GM18868 (cell line): ENCODE measurements around the gene ETNK2.
"Not testable (repeated sequence)": the region's sequence is repeated elsewhere in the genome, so short reads cannot be mapped to it uniquely, and the experiment has no call there.

Source experiments
- ATAC-seq: cut with Tn5 transposase; IDR thresholded peaks from one replicate; pipeline ENCODE4 v1.9.1; 2021; ENCODE audit warnings: mild to moderate bottlenecking, moderate library complexity; ENCODE audit not compliant: unreplicated experiment

Gene ETNK2

GRCh38 chr1:204102739-204103430, 49.0 kb downstream of the ETNK2 start:
- no peak for ATAC-seq

DNA sequence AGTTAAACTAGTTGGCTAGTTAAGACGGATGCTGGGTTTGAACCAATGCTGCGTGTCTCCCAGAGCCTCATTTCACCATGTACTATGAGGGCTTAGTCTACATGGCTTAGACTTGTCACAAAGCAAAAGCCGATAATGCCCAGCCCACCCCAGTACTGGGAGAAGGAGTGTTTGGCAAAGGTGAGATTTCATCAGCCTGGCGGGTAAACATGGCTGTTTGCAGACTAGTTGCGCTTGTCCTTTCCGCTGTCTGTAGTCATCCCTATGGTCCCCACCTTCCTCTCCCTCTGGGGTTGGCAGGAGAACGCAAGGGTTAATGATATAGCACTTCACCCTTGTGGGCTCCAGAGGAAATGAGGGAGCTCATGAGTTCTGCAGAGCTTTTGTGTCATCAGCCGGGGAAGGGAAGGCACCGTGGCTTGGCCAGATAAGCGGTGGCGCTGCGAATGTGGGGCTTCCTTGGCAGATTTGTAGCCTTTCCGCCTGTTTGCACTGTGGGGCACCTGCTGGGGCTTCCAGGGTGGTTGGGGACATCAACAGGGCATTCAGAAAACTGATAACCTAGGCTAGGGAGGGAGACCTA, 49.7 kb downstream of the ETNK2 start:
- ATAC-seq: no peak

- not testable (repeated sequence) for ATAC-seq
Measured at GRCh38 chr1:204099754-204100153, 52.1 kb downstream of the ETNK2 start.

DNA sequence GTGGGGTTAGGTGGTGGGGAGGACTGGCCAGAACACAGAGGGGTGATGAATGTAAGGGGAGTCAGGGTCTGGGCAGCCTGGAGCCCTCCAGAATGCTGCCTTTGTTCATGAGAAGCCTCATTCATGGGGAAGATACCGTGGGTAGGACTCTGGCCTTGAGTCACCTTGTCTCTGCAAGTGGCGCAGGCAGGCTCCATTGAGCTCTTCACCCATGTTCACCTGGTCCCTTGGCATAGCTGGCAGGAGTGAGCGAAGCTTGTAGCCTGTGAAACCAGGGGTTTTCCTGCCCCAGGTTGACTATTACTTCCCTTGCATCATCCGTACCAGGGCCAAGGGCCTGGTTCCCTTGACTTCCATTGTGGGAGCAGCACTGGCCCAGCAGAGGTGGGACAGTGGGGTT, 53.2 kb downstream of the ETNK2 start:
- no peak for ATAC-seq

DNA sequence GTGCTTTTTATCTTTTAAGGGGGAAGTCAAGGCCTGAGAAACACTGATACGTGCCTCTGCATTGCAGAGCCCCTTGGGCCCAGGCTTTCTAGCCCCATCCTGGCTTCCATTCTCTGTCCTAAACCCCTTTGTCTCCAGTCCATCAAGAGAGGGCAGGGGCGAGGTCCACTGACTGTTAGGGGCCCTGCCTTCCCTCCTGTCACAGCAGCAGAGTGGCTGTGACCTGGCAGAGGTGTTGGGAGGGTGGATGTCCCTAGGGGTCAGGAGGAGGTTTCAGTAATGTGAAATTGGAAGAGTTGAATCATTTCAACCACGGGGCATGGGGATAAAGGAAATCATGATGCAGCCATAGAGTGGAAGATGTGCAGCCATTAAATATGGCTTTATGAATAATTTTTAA, 54.9 kb downstream of the ETNK2 start:
- no peak for ATAC-seq

GRCh38 chr1:204094856-204095634, 56.8 kb downstream of the ETNK2 start:
- ATAC-seq: no peak

DNA sequence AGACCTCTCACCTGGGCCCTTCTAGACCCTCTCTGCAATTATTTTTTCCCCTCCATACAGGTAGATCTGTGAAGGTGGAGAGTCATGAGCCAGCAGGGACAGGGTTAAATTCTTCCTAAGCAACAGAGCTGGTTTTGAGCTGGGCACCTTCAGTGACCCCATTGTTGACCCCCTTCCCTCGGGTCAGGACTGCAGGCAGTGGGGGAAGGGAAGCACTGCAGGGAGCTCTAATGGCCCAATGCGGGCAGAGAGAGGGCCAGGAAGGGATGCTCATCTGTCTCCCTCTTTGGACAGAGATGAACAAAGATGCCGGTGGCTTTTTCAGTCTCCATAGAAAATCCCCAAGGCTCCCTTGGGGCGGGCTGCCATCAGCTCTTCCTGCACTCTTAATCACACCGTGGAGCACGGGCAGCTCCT, 57.5 kb downstream of the ETNK2 start:
- ATAC-seq: no peak

DNA sequence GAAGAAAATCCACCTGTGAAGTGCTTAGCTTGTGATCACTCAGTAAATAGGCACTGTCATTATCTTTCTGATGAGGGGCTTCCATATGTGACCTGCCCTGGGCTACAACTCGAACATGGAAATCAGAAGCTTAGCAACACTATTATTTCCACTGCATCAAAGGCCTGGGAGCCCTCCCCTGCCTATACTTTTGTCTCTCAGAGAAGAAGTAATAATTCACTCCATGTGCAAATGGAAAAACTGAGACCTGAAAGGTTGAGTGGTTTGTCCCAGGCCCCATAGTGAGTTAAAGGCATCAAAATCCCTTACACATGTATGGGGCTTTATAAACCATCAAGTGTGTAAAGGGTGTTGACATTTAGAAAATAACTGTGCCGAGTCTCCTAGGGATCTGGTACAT, 58.1 kb downstream of the ETNK2 start:
- no peak for ATAC-seq

DNA sequence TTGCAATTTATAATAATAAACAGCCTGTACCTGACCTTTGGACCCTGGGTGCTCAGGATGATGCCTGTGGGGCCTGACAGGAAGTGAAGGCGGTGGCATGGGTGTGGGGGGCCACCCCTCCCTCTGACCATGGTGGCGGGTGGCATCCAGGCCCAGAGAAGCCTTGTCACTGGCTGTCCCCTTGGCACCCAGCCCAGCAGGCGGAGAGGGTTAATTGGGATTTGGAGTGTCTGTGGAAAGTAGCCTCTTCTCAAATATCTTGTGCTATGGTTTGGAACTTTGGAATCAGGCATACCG, 58.5 kb downstream of the ETNK2 start:
- ATAC-seq: no peak

DNA sequence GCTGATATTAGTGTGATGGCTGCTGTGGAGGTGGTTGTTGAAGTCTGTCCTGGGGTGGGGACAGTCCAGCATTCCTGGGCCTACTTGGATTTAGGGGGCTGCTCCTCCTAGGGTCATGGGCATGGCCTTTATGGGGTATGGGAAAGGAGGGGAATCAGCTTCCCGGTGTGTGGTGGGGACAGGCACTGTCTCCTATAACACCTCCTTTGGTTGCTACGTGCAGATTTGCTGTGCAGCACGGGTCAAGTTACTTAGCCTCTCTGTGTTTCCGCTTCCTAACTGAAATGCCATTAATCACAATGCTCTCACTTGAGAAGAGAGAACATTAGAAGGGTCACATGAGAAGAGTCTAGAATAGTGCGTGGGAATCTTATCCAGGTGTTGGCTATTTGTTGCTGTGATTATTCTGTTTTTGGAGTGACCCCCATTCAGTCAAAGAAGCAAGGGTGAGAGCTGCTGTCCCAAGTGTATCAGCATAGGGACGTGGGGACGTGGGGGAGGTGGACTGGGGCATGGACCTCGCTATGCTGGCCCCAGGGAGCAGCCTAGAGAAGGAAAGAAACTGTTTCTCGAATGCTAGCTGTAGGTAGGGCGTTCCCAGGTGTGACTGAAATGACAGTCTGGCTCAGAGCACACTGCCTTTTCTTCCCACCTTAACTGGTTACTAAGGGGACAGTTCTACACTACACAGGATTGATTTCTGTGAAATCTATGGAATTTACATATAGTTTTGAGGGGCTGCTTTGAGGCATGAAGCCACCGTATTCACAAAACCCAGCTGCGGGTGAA, 59.0 kb downstream of the ETNK2 start:
- ATAC-seq: no peak

GRCh38 chr1:204091787-204092312, 60.0 kb downstream of the ETNK2 start:
- no peak for ATAC-seq

- no peak for ATAC-seq
Measured at GRCh38 chr1:204091066-204091465, 60.8 kb downstream of the ETNK2 start.

GRCh38 chr1:204090132-204090531, 61.7 kb downstream of the ETNK2 start:
- ATAC-seq: not testable (repeated sequence)

DNA sequence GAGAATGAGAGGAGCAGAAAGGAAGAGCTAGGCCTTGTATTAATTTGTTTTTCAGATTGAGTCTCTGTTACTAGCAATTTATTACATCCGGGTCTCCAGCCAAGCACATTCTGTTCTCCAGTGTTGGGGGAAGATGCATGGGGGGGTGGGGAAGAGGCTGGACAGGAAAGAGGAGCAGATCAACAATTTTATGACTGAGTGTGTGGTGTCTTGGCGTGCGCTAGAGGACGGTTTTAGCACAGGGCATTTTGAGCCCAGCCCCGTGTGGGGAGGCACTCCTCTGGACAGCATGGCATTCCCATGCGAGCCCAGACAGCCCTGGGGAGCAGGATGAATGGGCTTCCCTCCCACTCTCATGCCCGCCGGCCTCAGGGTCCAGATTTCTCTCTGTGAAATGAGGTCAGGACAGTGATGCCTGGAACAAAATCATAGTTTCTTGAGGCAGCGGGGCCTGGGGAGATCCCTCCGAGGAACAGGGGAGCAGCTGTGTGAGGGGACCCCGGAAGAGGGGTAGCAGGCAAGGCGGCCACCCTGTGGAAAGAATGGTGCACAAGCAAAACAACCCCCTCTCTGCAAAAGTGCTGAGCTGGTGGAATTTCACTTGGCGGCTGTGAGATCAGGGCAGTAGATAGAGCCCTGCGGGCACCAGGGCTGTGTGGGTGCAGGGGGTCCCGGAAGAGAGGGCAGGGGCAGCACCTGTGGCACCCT, 62.6 kb downstream of the ETNK2 start:
- no peak for ATAC-seq

DNA sequence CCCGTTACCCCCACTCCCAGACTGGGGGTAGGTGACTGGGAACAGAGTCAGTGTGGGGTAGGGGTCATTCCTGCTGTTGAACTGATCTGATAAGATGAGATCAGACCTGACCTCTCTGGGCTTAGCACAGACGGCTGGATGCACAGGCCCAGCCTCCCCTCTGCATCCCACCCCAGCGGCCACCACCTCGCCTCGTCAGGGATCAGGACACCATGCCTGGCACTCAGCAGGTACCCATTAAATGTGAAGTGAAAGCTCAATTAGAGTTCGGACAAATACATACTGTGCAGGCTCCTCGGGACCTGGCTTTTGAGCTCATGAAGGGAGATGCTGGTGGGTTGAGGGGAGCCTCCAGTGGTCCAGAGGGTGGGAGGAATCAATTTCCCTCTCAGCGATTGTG, 63.2 kb downstream of the ETNK2 start:
- ATAC-seq: no peak

DNA sequence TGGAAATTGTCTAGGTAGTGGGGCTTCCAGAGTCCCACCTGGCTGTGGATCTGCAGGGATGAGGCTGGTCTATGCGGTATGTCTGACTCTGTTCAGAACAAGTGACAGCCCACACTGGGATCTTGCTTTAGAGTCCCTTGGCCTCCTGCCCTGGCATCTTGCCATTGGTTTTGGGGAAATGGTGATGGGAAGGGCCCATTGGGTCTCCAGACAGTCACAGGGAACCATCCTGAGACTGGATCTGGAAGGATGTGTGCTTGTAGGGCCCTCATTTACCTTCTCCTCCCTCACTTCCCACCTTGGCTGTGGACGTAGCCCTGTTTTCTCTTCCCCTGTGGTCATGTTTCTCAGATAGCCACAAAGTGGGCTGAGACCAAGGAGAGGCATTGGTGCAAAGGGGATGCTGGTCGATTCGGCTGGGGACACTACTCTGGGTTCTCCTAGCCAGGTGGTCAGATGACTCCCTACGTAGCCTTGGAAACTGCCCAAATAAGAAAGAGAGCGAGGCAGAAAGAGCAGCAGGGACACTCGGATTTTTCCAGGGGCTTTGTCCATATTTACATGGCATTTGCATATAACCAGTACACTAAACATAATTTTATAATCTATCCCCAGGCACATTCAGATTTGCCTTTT, 63.8 kb downstream of the ETNK2 start:
- ATAC-seq: no peak

DNA sequence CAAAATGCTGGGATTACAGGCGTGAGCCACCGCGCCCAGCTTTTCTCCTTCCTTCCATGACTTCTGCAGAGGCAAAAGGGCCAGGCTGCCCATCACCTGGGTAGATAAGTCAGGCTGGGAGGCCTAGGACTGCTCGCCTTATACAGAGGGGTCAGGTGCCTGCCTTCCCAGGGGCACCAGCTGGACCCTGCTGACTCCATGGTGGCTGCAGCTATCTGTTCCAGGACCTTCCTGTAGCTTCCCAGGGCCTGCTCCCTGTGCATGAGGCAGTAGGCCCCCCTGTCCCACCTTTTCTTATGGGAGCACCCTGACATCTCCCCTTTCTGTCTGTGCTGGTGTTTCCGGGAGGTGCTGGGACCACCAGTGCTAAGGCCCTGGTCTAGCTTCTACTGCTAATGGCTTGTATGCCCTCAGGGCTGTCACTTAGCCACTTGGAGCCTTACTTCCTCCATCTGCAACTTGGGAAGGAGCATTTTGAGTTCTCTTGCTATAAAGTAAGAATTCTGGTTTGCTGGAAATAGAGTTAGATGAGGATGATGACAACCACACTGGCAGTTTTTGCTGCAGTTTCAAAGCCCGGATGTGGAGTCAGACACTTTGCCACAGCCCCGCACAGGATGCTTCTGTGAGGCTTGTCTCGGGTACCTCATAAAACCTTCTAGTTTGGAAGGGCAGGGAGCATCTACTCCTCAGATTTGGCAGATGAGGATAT, 64.5 kb downstream of the ETNK2 start:
- ATAC-seq: no peak

DNA sequence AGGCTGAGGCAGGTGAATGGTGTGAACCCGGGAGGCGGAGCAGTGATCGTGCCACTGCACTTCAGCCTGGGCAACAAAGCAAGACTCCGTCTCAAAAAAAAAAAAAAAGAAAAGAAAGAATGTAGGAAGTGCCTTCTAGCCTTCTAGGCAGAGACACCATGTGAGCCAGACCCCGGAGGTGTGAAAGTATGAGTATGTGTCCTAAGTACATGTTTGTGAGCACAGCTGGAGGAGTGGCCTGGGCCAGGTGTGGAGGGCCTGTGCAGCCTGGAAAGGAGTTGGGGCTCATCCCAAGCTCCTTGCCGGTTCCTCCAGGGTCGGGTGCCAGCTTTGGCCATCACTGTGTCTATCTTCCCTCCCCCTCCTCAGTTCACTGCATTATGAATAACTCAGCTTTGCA, 66.0 kb downstream of the ETNK2 start:
- no peak for ATAC-seq

- ATAC-seq: no peak
Measured at GRCh38 chr1:204084247-204084772, 67.5 kb downstream of the ETNK2 start.
